DMS 273 treated with DMSO at 0.1 percent for 48 hours (cell line): Measurements from ENCODE around the gene HDGF.

Experiments
- DNase-seq: peaks from one replicate; lab custom pipeline; 2025; lab: John Stamatoyannopoulos, UW

The HDGF gene

GRCh38 chr1:156698995-156699394 lies 52.5 kb downstream of the HDGF start:
- DNase-seq: no peak

GRCh38 chr1:156697481-156697880 lies 54.0 kb downstream of the HDGF start:
- DNase-seq: no peak

- no peak for DNase-seq
These were observed 54.7 kb downstream of the HDGF start for GRCh38 chr1:156696755-156697154.

GRCh38 chr1:156694690-156694962 lies 56.8 kb downstream of the HDGF start:
- DNase-seq: no peak

GRCh38 chr1:156693848-156694689 lies 57.4 kb downstream of the HDGF start:
- DNase-seq: no peak

- no peak for DNase-seq
These were observed 58.3 kb downstream of the HDGF start for GRCh38 chr1:156692925-156693847.

- no peak for DNase-seq
These were observed 59.0 kb downstream of the HDGF start for GRCh38 chr1:156692441-156692924.
